Hematopoietic multipotent progenitor cell treated with erythropoietin and hydrocortisone succinate and interleukin-3 and kit ligand, for 6 days (in vitro differentiated cells): ENCODE results near the gene LPP.

Experiments used
- DNase-seq: peaks from one replicate; pipeline ENCODE4 v3.0.0-alpha.2; 2015

The LPP gene

GRCh38 chr3:188339410-188340295, 185.7 kb downstream of the LPP start:
- DNase-seq, result no peak

- DNase-seq, result no peak
Observed at GRCh38 chr3:188341501-188341900, 187.5 kb downstream of the LPP start.

GRCh38 chr3:188342991-188343732, 189.2 kb downstream of the LPP start:
- no peak for DNase-seq

GRCh38 chr3:188343894-188344293, 189.9 kb downstream of the LPP start:
- no peak for DNase-seq

GRCh38 chr3:188345223-188345622, 191.3 kb downstream of the LPP start:
- no peak for DNase-seq

GRCh38 chr3:188348435-188349244, 194.7 kb downstream of the LPP start:
- DNase-seq, result peak; percentile 45

DNA sequence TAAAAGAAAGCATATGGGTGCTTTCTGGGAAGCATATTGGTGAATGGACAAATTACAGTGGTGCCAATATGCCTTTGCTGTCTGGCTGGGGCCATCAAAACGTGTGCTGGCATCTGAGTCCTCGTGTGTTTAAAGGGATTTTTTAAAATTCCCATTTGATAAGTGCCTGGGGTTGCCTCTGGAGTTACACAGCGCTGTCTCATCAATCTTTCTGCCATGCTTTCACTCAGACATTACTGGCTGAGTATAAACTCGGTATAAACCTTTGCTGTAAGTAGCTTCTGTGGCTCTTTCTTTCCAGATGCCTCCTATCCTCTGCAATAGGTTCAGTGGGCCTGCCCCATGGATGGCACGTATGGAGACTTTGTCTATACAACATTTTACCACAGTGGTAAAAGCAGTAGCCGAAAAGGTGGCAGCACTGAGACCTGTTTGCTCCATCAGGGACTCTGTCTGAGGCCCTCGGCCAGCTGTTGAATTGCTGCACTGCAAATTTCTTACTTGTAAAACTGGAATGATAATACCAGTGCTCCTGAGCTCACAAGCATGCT, 195.5 kb downstream of the LPP start:
- no peak for DNase-seq

DNA sequence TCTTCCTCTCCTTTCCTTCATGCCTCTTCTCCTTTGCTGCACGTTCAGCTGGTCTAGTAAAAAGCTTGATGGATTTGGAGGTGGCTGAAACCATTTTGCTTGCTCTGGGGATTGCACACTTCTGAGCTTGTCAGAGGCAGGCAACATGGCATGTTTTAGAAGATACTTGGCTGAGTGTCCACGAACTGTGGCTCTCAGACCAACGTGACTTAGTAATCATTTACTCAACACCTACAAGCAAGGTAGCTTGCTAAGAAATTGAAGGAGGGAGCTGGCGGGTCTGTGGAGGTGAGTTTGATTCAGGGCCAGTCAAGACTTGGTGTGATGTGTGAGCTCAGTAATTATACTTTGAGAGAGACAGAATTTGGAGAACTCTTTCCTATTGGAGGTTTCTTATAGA, 196.0 kb downstream of the LPP start:
- DNase-seq, result no peak

DNA sequence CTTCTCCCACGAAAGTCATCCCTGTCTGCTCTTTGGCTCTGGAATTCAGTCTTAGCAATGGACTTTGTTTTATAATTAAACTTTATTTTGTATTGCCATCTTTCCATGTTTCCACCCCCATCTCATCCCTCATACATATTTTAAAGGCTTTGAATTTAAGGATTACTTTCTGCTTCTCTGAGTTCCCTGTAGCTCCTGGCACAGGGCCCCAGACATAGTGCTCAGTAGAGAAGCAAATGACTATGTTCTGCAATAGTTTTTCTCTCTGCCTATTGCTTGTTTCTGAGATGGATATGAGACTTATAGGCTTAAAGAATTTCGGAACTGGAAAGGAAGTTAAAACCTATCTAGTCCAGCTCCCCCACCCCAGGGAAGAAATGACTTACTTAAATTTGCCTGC, 197.0 kb downstream of the LPP start:
- DNase-seq, result no peak

DNA sequence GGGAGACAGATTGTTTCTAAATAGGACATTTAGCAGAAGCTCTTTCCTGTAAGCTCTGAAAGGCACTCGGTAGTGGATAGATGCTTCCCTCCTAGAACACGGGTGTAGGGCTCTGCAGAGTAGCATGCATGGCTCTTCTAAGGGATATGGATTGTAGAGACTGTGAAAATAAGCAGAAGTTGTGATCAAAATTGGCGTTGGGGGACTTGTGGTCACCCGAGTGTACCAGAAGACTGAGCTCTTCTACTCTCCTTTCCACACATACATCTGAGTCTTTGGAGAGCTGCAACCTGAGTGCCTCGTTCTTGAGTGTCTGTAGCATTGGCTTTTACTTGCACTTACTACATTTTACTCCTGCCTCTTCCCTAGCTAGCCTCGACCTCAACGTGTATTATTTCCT, 197.7 kb downstream of the LPP start:
- no peak for DNase-seq

DNA sequence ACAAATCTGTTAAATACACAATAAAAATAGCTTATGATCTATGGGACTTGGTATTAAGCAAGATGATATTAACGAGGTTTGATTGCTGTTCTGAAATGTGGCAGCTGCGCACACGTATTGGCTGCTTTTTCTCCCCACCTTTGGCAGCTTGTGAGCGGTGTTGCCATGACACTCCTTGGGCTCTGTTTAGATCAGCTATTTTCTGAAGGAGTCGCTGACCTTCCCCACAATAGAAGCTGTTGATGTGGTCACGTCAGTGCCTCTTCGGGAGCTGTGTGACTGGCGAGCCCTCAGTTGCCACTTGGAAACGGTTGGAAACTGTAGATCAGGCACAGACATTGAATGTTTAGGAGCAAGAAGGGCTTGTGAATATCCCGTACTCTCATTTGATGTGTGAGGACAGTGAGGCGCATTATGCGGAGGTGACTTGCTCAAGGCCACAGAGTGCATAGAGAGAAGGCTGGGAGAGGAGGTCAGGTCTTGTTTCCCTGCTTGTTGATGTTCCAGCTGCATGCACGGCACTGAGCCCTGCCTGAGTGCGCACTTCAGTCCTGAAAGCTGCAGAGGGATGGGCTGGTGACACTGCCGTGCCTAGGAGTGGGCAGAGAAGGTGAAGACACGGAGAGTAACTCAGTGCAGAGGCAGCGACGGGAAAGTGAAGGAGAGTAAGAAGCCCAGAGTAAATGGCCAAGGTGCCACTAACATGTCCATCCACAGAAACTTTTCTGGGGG, 198.4 kb downstream of the LPP start:
- no peak for DNase-seq

GRCh38 chr3:188353426-188353825, 199.5 kb downstream of the LPP start:
- DNase-seq, result no peak

DNA sequence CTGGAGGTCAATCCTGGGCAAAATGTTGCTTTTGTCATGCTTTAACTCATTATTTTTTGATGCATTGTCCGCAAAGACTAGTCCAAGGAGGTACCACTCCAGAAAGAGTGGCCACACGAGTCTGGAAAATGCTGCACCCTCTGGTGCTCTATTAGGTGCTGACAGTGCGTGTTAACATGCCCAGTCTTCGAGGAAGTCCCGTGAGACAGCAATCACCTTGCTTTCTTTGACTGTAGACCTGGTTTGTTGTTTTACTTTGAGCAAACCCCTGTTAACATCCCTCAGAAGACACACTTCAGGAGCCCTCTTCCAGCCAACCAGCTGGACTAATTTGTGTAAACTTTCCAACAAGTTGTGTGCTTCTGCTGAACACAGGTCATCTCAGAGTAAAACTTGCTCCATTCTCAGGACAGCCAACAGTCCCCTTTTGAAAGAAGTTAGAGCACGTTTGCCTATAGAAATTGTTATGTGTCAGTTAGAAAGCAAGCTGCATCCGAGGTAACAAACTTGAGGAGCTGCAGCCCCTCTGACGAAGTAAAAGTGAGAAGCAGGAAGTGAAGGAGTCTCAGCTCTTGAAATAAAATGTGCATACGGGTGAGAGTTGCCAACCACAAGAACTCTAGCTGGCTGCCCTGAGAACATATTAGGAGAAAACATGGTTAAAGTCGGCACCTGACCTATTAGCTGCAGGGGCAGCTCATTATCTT, 205.0 kb downstream of the LPP start:
- peak; percentile 26 for DNase-seq

- DNase-seq, result no peak
Observed at GRCh38 chr3:188360364-188360881, 206.5 kb downstream of the LPP start.

- no peak for DNase-seq
Observed at GRCh38 chr3:188361888-188362287, 207.9 kb downstream of the LPP start.

DNA sequence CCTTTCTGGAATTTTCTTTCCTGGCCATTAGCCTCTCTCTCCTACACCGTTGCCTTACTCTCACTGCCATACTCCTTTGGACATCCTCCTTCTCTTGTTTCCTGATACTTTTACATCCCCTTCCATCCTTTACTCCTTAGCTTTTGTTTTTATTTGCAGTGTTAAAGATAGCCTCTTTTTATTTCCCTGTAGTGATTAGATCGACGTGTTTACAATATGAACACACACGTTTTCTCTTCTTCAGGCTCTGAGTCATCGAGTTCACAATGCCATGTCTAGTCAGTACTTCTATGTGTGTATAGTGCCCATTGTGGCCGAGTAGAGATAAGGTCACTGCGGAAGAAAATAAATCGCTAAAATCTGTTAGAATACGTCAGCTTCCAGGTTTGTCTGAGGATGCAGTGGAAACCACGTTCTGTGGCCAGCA, 208.5 kb downstream of the LPP start:
- peak; percentile 3 for DNase-seq

DNA sequence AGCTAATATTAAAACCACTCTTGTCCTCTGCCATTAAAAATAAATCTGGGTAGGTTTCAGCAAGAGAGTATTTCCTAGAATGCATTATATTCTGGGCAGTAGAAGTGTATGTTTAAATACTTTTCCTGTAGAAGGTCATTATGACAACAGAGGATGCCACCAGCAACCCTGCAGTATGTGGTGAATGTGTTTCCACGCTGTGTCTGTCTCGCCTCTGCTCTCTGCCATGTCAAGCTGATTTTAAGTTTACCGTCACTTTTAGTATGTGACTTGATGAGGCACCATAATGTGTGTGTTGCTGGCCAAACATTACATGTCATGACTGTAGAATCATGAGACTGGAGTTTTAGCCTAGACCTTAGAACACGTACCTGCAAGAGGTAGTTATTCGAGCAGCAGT, 211.2 kb downstream of the LPP start:
- DNase-seq, result no peak

DNA sequence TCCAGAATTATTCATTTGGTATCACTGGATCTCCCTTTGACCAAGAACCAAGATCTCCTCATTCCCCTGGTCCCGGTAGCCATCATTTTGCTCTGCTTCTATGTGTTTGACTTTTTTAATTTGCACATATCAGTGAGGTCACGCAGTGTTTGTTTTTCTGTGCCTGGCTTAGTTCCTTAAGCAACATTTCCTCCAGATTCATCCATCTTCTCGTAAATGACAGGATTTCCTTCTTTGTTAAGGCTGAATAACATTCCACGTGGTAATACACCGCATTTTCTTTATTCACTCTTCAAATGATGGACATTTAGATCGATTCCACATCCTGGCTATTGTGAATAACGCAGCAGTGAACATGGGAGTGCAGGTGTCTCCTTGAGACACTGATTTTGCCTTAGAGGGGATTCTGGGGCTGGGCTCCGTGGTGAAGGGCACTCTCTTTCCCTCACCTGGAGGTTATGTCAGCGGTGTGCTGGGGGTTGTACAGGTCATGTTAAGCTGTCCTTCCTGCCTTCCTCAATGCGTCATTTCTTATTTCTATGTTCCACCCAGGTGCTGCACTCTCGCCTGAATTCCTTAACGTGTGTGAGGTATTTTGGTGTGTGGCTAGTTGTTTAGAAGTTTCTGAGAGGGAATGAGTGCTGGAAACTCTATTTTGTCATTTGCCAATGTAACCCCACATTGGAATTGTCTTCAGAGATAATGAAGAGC, 212.2 kb downstream of the LPP start:
- no peak for DNase-seq

DNA sequence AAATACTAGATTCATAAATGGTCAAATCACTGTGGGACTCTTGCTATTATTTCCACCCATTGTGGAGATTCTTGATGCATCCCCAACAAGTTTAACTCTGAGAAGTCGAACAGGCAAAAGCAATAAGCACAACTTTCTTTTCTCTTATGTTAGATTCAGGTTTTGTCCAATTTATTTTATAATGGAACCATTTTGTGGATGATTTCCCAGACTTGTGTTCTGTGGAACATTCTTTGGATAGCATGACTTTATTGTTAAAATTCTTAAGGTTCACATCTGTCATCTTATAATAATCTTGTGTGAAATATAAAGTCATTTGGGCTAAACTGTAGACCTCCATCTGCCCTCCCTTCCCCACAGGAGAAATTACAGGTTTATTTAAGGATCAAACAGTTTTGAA, 213.7 kb downstream of the LPP start:
- no peak for DNase-seq

- no peak for DNase-seq
Observed at GRCh38 chr3:188369526-188369925, 215.6 kb downstream of the LPP start.
